Uterus (tissue), 2 donors: ENCODE measurements around the gene KCNG2.

Source experiments
- POLR2A ChIP-seq, 2 donors: fragments of 450-650 bp; IDR thresholded peaks; one replicate each; pipeline ENCODE4 v1.6.1; 2016; ENCODE audit warnings: antibody characterized with exemption in 2 of 2, mild to moderate bottlenecking in 1 of 2, moderate library complexity in 1 of 2
- TF ChIP-seq, protein P1 (sequence below), 4 experiments: fragments of 200-600 bp in 2 of 4; fragments of 450-650 bp in 2 of 4; sonication (generic) in 2 of 4; IDR thresholded peaks; one replicate each; pipeline ENCODE4 v1.5.1; 2016 to 2019; ENCODE audit warnings: antibody characterized with exemption in 4 of 4, mild to moderate bottlenecking in 2 of 4, moderate library complexity in 1 of 4

DNA sequence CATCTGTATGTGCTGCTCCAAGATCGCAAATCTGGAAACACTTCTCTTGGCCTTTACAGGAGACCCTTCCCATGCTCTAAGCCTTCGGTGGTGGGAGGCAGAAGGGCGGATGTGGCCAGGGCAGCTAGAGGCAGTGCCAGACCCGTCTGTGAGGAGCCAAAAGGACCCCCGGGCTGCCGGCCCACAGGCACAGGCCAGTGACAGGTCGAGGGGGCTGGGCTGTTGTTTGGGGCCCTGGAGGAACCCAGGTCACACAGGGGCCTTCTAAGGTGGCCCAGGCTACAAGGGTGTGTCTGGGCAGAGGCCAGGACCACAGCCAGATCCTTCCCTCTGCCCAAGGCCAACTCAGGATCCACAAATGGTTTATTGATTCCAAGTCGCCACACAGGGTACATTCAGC lies 104.3 kb downstream of the KCNG2 start:
- TF ChIP-seq POLR2A (IDR thresholded peaks at IDR 0.05), result no peak
- TF ChIP-seq, protein P1, sequence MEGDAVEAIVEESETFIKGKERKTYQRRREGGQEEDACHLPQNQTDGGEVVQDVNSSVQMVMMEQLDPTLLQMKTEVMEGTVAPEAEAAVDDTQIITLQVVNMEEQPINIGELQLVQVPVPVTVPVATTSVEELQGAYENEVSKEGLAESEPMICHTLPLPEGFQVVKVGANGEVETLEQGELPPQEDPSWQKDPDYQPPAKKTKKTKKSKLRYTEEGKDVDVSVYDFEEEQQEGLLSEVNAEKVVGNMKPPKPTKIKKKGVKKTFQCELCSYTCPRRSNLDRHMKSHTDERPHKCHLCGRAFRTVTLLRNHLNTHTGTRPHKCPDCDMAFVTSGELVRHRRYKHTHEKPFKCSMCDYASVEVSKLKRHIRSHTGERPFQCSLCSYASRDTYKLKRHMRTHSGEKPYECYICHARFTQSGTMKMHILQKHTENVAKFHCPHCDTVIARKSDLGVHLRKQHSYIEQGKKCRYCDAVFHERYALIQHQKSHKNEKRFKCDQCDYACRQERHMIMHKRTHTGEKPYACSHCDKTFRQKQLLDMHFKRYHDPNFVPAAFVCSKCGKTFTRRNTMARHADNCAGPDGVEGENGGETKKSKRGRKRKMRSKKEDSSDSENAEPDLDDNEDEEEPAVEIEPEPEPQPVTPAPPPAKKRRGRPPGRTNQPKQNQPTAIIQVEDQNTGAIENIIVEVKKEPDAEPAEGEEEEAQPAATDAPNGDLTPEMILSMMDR (IDR thresholded peaks at IDR 0.05), result no peak
